PC-9 (cell line): ENCODE data around the gene COL5A1. TPM values are rescaled to one million over a fixed set of nuclear protein-coding genes. Genes with fewer than 3 reads are reported as not detected.

ENCODE experiments used
- BruUV-seq: library from RNA; stranded (reverse); fragments of 400-500 nt; replicated peaks from 2 replicates; lab custom pipeline; 2021; lab: Mats Ljungman, UMichigan
- CTCF ChIA-PET: fragments of 300-600 bp; sonication (Branson Sonifier 250); formaldehyde crosslinking; loops from one replicate; lab custom pipeline; 2022; ENCODE audit warnings: antibody characterized with exemption; lab: Charles Lee
- POLR2A ChIA-PET: fragments of 300-600 bp; sonication (Branson Sonifier 250); formaldehyde crosslinking; loops from one replicate; lab custom pipeline; 2022; ENCODE audit warnings: antibody characterized with exemption; ENCODE audit not compliant: unreplicated experiment; lab: Charles Lee
- DNase-seq, 2 experiments: peaks; one replicate each; pipeline versions ENCODE4 v3.0.0 to v3.0.0-alpha.2; 2015 to 2022; ENCODE audit warnings: mixed read lengths in 1 of 2
- H2AFZ ChIP-seq: fragments of 200-600 bp; sonication (generic); 2 replicates; pipeline ENCODE4 v1.8.1; 2017; ENCODE audit warnings: antibody characterized with exemption
- H3F3A ChIP-seq: fragments of 200-600 bp; sonication (generic); 2 replicates; pipeline ENCODE4 v1.8.1; 2017; ENCODE audit warnings: antibody characterized with exemption, mild to moderate bottlenecking, low read depth; ENCODE audit not compliant: insufficient read depth
- H3K27ac ChIP-seq: fragments of 200-600 bp; sonication (generic); 2 replicates; pipeline ENCODE4 v1.6.1; 2016; ENCODE audit warnings: mixed run types
- H3K27me3 ChIP-seq: fragments of 200-600 bp; sonication (generic); 2 replicates; pipeline ENCODE4 v1.6.1; 2016; ENCODE audit warnings: low read depth, mixed run types; ENCODE audit not compliant: insufficient read depth
- H3K36me3 ChIP-seq: fragments of 200-600 bp; sonication (generic); 2 replicates; pipeline ENCODE4 v1.6.1; 2016; ENCODE audit warnings: low read depth, mixed run types
- H3K4me1 ChIP-seq: fragments of 200-600 bp; sonication (generic); replicated peaks from 2 replicates; pipeline ENCODE4 v1.6.1; 2016; ENCODE audit warnings: mixed run types; ENCODE audit not compliant: insufficient read depth
- H3K4me2 ChIP-seq: fragments of 200-600 bp; sonication (generic); 2 replicates; pipeline ENCODE4 v1.6.1; 2017; ENCODE audit warnings: mixed run types
- H3K4me3 ChIP-seq: fragments of 200-600 bp; sonication (generic); 2 replicates; pipeline ENCODE4 v1.6.1; 2016; ENCODE audit warnings: mixed run types
- H3K79me2 ChIP-seq: fragments of 200-600 bp; sonication (generic); 2 replicates; pipeline ENCODE4 v1.6.1; 2017; ENCODE audit warnings: low read depth, mixed run types
- H3K9me2 ChIP-seq: fragments of 200-600 bp; sonication (generic); 2 replicates; pipeline ENCODE4 v1.8.1; 2017; ENCODE audit warnings: mild to moderate bottlenecking; ENCODE audit not compliant: insufficient read depth
- H3K9me3 ChIP-seq: fragments of 200-600 bp; sonication (generic); 2 replicates; pipeline ENCODE4 v1.8.1; 2016; ENCODE audit warnings: low read depth; ENCODE audit not compliant: insufficient read depth
- H4K20me1 ChIP-seq: fragments of 200-600 bp; sonication (generic); 2 replicates; pipeline ENCODE4 v1.8.1; 2017; ENCODE audit not compliant: insufficient read depth
- CTCF ChIP-seq: fragments of 200-600 bp; sonication (generic); conservative IDR thresholded peaks from 2 replicates; pipeline ENCODE4 v1.6.1; 2017; ENCODE audit warnings: mixed run types, antibody characterized with exemption, mild to moderate bottlenecking, moderate library complexity
- EZH2 ChIP-seq: fragments of 200-600 bp; sonication (generic); IDR thresholded peaks from 2 replicates; pipeline ENCODE4 v1.8.0; 2017; ENCODE audit warnings: antibody characterized with exemption, low read depth
- intact Hi-C: fragments of 100-400 bp; cut with micrococcal nuclease; formaldehyde crosslinking; loops from one replicate; pipeline ENCODE4 v1.10.0; 2022; ENCODE audit not compliant: unreplicated experiment
- total RNA-seq: library from RNA; stranded (reverse); gene quantifications from 2 replicates; pipeline ENCODE4 v1.2.3, GENCODE V29; 2021

Gene COL5A1
- total RNA-seq, 1 experiment from 2014 or later, result 15.2 TPM

- CTCF ChIA-PET, result no interaction called here
- BruUV-seq, result no TSS peak
- intact Hi-C loops, result no loop called here
Observed at GRCh38 chr9:134875371-134875770, 233.8 kb downstream of the COL5A1 start.

DNA sequence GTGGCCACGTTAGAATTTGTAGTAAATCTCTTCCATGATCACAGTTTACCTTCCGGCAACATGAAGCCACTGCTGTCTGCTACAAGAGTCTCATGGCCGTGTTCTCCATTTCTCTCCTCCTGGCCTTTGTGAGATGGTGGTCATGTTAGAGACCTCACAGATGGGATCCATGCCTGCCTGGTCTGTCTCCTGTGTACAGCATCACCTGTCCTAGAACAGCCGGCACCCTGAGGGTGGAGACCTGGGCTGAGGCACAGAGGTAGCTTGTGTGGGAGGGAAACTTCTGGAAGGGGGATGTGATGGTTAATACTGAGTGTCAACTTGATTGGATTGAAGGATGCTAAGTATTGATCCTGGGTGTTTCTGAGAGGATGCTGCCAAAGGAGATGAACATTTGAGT is 235.9 kb downstream of the COL5A1 start:
- Histone ChIP-seq H3K79me2 (no peaks in the 10 kb centered on the region), H3K9me3 (no peaks in the 10 kb centered on the region), H2AFZ (no peak overlapping the region), H3K4me2 (no peak overlapping the region), H3K36me3 (no peaks in the 10 kb centered on the region), H4K20me1 (no peaks in the 10 kb centered on the region), H3K4me1 (no peaks in the 10 kb centered on the region), H3K27me3 (peaks cover 73% of the 10 kb centered on the region), H3K4me3 (no peak overlapping the region), H3F3A (no peaks in the 10 kb centered on the region), H3K27ac (no peak overlapping the region), H3K9me2 (no peaks in the 10 kb centered on the region)
- intact Hi-C loops, result no loop called here
- POLR2A ChIA-PET, result no interaction called here
- no peak for DNase-seq
- CTCF ChIA-PET, result no interaction called here
- TF ChIP-seq CTCF (no peak), EZH2 (no peak)
- BruUV-seq, result no TSS peak

More at GRCh38 chr9:134875371-134875770, 233.8 kb downstream of the COL5A1 start:
- no peaks in the 10 kb centered on the region for H4K20me1 ChIP-seq
- H3K79me2 ChIP-seq, result no peaks in the 10 kb centered on the region
- no peaks in the 10 kb centered on the region for H3K36me3 ChIP-seq
- H3F3A ChIP-seq, result no peaks in the 10 kb centered on the region
- no peak for TF ChIP-seq CTCF
- POLR2A ChIA-PET, result no interaction called here
- H3K9me3 ChIP-seq, result no peaks in the 10 kb centered on the region
- H3K9me2 ChIP-seq, result no peaks in the 10 kb centered on the region
- H3K4me3 ChIP-seq, result no peak overlapping the region
- no peak overlapping the region for H3K27ac ChIP-seq
- DNase-seq, result no peak
- peaks cover 71% of the 10 kb centered on the region for H3K27me3 ChIP-seq
- no peak overlapping the region for H3K4me2 ChIP-seq
- H2AFZ ChIP-seq, result no peak overlapping the region
- H3K4me1 ChIP-seq, result no peaks in the 10 kb centered on the region

DNA sequence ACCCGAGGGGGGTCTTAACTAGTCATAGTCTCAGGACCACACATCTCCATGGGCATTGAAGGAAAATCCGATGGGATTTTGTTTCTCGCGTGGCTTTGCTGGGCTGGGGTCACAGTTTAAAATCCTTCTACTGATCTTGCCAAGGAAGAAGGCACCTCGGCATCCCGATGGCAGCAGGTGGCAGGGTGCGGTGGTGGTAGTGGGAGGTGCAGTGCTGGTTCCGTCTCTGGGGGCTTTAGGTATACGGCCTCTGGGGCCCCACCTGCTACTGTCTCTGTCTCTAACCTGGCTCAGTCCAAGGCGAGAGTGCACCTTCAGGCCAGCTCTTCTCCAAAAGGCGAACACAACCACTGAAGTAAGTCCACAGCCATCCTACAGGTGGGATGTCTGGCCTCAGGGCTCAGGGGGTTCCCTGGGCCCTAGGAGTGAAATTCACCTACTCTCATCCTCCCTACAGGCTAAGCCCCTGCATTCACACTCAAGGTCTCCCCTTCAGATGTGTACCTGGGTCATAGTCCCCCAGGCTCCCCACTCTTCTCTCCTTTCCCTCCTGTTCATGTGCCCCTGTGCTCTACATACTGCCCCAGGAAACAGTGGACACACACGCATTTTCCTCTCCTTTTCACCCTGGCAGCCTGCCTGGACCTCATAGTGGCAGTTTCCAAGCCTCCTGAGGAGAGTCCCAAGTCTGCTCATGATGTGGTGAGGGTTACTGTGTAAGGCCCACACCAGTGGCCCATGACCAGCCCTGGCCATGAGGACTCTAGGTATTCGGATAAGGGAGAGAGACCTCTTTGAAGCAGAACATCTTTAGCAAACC is 238.3 kb downstream of the COL5A1 start:
- ChIA-PET CTCF (no interaction called here), POLR2A (no interaction called here)
- TF ChIP-seq CTCF (no peak), EZH2 (no peak)
- no peak for DNase-seq
- Histone ChIP-seq H3K79me2 (no peaks in the 10 kb centered on the region), H3K27me3 (peaks cover 80% of the 10 kb centered on the region), H3F3A (no peaks in the 10 kb centered on the region), H3K27ac (no peak overlapping the region), H2AFZ (no peak overlapping the region), H3K4me2 (no peak overlapping the region), H3K4me1 (no peaks in the 10 kb centered on the region), H3K4me3 (no peak overlapping the region), H3K9me2 (no peaks in the 10 kb centered on the region), H4K20me1 (no peaks in the 10 kb centered on the region), H3K36me3 (no peaks in the 10 kb centered on the region), H3K9me3 (no peaks in the 10 kb centered on the region)
- no TSS peak for BruUV-seq
- intact Hi-C loops, result no loop called here
